Natural killer cell (primary cell): ENCODE measurements around the gene CLPTM1L. TPM values are rescaled to one million over a fixed set of nuclear protein-coding genes. Genes with fewer than 3 reads are reported as not detected.

Experiments used
- ATAC-seq, 3 donors: fragments of 150-1000 bp in 2 of 3; fragments of 200-7000 bp in 1 of 3; cut with Tn5 transposase; 1 replicate in 1 of 3; 2 replicates in 2 of 3; pipeline ENCODE4 v1.10.0; 2021; ENCODE audit warnings: mild to moderate bottlenecking in 2 of 3, moderate library complexity in 2 of 3
- DNase-seq, 2 donors: peaks; one replicate each; pipeline versions ENCODE4 v3.0.0 to v3.0.0-alpha.2; 2013 to 2021; ENCODE audit warnings: mixed read lengths in 1 of 2
- H3K27ac ChIP-seq: one replicate; pipeline ENCODE4 v1.5.1; 2013; ENCODE audit warnings: mild to moderate bottlenecking, low read length
- H3K27me3 ChIP-seq: one replicate; pipeline ENCODE4 v1.6.1; 2013; ENCODE audit warnings: low read length; ENCODE audit not compliant: control insufficient read depth, insufficient read depth
- H3K36me3 ChIP-seq: one replicate; pipeline ENCODE4 v1.6.1; 2013; ENCODE audit warnings: low read length; ENCODE audit not compliant: control insufficient read depth, insufficient read depth
- H3K4me1 ChIP-seq: one replicate; pipeline ENCODE4 v1.6.1; 2013; ENCODE audit warnings: low read length; ENCODE audit not compliant: control insufficient read depth, insufficient read depth
- H3K4me3 ChIP-seq: one replicate; pipeline ENCODE4 v1.5.1; 2013; ENCODE audit warnings: low read length
- H3K9me3 ChIP-seq: one replicate; pipeline ENCODE4 v1.6.1; 2013; ENCODE audit warnings: low read length; ENCODE audit not compliant: control insufficient read depth, insufficient read depth
- H3K27ac Mint-ChIP-seq, 2 donors: one replicate each; pipeline ENCODE4 v1.8.0; 2022; ENCODE audit warnings: mild to moderate bottlenecking in 2 of 2, mixed read lengths in 2 of 2, moderate library complexity in 1 of 2
- H3K27me3 Mint-ChIP-seq, 2 donors: one replicate each; pipeline ENCODE4 v1.8.0; 2022; ENCODE audit warnings: low read depth in 2 of 2, mixed read lengths in 2 of 2
- H3K36me3 Mint-ChIP-seq: one replicate; pipeline ENCODE4 v1.8.0; 2022; ENCODE audit warnings: mixed read lengths
- H3K4me1 Mint-ChIP-seq, 2 donors: one replicate each; pipeline ENCODE4 v1.8.0; 2022; ENCODE audit warnings: mixed read lengths in 2 of 2
- H3K4me3 Mint-ChIP-seq: one replicate; pipeline ENCODE4 v1.8.0; 2022; ENCODE audit warnings: mild to moderate bottlenecking, moderate library complexity, mixed read lengths
- H3K9me3 Mint-ChIP-seq, 2 donors: one replicate each; pipeline ENCODE4 v1.8.0; 2022; ENCODE audit warnings: mixed read lengths in 2 of 2
- WGBS: methylation state at CpG from one replicate; pipeline ENCODE4 v1.1.7; 2013; ENCODE audit warnings: missing lambda C conversion rate; ENCODE audit not compliant: insufficient coverage; 5-methylcytosine and 5-hydroxymethylcytosine counted together
- intact Hi-C: fragments of 100-400 bp; cut with micrococcal nuclease; formaldehyde crosslinking; loops from one replicate; pipeline ENCODE4 v1.14.2; 2022
- total RNA-seq, 4 donors: library from RNA; stranded (reverse); fragments of 120-200 nt in 1 of 4; gene quantifications; one replicate each; pipeline versions ENCODE4 v1.2.3 to v1.2.4, GENCODE V29; 2013 to 2022
- TF ChIP-seq, protein P1 (sequence below): fragments of 200-600 bp; IDR thresholded peaks from one replicate; pipeline ENCODE4 v1.8.0; 2022; ENCODE audit warnings: antibody characterized with exemption

CLPTM1L gene
- total RNA-seq, 3 donors from 2014 or later (not counting 1 experiment from before 2014, with no cell fraction given), result 67.1 to 105 (median 97.5) TPM

DNA sequence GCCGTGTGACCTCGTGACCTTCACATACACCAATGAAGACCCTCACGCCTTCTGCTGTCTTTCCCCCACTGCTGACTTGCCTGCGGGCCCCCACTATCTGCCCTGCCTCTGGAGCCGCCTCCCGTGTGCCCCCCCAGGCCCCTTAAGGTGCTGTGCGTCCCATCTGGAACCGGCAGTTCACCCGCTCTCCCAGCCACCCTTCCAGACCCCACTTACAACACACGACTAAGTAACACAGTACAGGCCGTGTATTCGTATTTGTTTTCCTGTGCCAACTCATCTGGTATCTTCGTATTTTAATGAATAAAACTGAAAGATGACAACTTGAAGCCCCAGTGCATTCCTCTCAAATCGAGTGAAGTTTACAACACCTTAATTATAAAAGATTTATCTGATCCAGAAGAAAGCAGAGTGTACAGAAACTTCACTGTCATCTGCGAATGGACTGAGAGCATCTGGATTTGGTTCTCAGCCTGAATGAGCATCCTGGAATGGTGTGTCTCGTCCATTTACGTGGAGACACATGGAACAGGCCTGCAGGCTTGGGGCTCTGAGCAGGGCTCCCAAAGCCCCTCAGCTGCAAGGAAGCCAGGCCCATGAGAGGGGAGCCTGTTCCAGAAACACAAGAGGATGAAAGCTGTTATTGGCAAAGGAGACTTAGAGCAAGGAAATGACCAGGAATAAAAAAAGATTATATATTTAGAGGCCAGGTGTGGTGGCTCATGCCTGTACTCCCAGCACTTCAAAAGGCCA lies 28.1 kb downstream of the CLPTM1L start:
- ATAC-seq, result no peak
- TF ChIP-seq, protein P1, sequence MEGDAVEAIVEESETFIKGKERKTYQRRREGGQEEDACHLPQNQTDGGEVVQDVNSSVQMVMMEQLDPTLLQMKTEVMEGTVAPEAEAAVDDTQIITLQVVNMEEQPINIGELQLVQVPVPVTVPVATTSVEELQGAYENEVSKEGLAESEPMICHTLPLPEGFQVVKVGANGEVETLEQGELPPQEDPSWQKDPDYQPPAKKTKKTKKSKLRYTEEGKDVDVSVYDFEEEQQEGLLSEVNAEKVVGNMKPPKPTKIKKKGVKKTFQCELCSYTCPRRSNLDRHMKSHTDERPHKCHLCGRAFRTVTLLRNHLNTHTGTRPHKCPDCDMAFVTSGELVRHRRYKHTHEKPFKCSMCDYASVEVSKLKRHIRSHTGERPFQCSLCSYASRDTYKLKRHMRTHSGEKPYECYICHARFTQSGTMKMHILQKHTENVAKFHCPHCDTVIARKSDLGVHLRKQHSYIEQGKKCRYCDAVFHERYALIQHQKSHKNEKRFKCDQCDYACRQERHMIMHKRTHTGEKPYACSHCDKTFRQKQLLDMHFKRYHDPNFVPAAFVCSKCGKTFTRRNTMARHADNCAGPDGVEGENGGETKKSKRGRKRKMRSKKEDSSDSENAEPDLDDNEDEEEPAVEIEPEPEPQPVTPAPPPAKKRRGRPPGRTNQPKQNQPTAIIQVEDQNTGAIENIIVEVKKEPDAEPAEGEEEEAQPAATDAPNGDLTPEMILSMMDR, result no peak
- H3K27me3 ChIP-seq, result peaks cover 2% of the 10 kb centered on the region
- no peak for DNase-seq
- intact Hi-C loops, result no loop called here
- H3K36me3 ChIP-seq, result peaks cover 41% of the 10 kb centered on the region
- peaks cover 0 to 15% of the 10 kb centered on the region in 2 donors for H3K27me3 Mint-ChIP-seq
- no peaks in the 10 kb centered on the region for H3K9me3 ChIP-seq
- no peak overlapping the region for H3K27ac ChIP-seq
- H3K4me3 Mint-ChIP-seq, result peak overlapping the region; percentile 72
- H3K4me1 Mint-ChIP-seq, result peaks cover 43 to 48% of the 10 kb centered on the region in 2 donors
- peaks cover 55% of the 10 kb centered on the region for H3K4me1 ChIP-seq
- peak overlapping the region in 1 of 2 donors; percentile 57 for H3K27ac Mint-ChIP-seq
- 31% methylated on average over 16 of the region's 17 CpGs for whole genome bisulfite sequencing
- no peaks in the 10 kb centered on the region for H3K9me3 Mint-ChIP-seq
- H3K36me3 Mint-ChIP-seq, result peaks cover 15% of the 10 kb centered on the region
- H3K4me3 ChIP-seq, result no peak overlapping the region

DNA sequence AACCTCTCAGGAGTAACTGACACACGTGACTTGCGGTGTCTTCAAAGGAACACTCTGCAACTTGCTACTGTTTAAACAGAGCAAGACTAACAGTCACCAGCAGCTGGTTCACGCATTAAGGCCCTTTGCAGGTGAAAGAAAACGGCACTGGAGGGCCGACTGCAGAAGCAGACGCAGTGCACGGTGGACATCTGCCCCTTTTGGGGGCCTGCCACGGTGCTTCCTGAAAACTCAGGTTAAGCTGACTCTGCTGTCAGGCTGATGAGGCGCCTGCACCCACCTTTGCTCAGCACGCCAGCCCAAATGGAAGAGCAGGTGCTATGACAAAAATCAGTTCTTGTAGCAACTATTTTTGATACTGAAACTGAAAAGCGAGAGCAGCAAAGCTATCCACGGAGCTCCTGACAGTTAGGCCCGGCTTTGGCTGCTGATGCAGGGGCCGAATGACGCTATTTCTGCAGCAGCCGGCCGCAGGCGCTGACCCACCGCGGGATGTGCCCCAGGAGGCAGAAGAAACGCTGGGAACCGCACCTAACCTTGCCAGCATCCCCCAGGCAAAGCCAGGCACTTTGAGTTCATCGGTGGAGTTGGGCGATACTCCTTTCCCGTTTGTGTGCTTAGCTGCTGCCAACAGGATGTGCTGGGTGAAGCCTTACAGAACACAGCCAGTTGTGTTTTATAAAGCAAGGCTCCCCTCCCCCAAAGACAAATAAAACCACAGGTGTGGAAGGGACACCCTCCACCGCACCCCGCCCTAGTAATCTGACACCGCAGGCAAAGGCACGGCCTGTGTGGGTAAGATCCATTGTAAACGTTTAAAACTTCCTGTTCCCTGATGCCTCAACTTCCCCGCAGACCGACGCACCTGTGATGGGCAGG lies 29.0 kb downstream of the CLPTM1L start:
- 7% methylated on average over 33 of the region's 33 CpGs for WGBS
- no peaks in the 10 kb centered on the region for H3K9me3 Mint-ChIP-seq
- Histone ChIP-seq H3K27me3 (peaks cover 2% of the 10 kb centered on the region), H3K9me3 (peaks cover 8% of the 10 kb centered on the region), H3K4me1 (peaks cover 59% of the 10 kb centered on the region), H3K36me3 (peaks cover 33% of the 10 kb centered on the region), H3K27ac (no peak overlapping the region), H3K4me3 (peak overlapping the region; percentile 20)
- peak; percentile 15 to 84 for DNase-seq
- peaks cover 43 to 53% of the 10 kb centered on the region in 2 donors for H3K4me1 Mint-ChIP-seq
- H3K4me3 Mint-ChIP-seq, result peak overlapping the region; percentile 72
- TF ChIP-seq, protein P1, result no peak
- peaks cover 4 to 17% of the 10 kb centered on the region in 2 donors for H3K27me3 Mint-ChIP-seq
- intact Hi-C loops, result no loop called here
- peak overlapping the region in 1 of 2 donors; percentile 57 for H3K27ac Mint-ChIP-seq
- peaks cover 8% of the 10 kb centered on the region for H3K36me3 Mint-ChIP-seq
- peak in 2 of 3 donors; percentile 10 to 28 for ATAC-seq

DNA sequence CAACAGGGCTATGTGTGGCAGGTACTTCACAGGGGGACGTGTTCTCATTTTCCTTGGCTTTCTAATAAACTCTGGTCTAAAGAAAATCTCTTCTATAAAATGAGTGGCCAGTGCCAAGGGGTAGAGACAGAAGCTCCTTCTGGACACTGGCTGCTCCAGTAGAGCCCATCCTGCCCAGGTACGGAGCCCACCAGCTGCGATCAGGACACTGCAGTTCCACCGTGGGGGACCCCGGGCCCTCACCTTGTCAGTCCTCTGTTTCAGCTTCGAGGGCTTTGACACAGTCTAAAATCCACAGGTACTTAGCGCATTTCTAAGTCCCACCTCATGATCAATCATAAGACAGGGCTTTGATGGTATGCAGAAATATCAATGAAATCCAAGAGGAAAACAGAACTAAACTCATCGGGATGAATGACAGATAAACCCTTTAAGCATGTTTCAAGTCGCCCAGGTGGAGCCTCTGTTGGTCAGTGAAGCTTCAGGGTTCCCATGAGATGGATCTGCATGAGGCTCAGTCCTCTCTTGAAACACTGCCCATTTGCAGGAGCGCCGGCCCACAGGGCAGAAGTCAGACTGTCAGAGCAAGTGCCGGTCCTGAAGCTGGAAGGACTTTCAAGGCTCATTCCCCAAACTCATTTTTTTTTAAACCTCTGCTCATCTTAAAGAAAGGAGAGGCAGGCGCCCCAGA lies 29.7 kb downstream of the CLPTM1L start:
- no peak overlapping the region for H3K27ac ChIP-seq
- Mint-ChIP-seq H3K36me3 (peaks cover 16% of the 10 kb centered on the region), H3K4me3 (peak overlapping the region; percentile 72), H3K27ac (no peak overlapping the region), H3K4me1 (peaks cover 43 to 56% of the 10 kb centered on the region in 2 donors), H3K9me3 (peaks cover 3% of the 10 kb centered on the region in 2 donors), H3K27me3 (peaks cover 12 to 25% of the 10 kb centered on the region in 2 donors)
- WGBS, result 72% methylated on average over 12 of the region's 13 CpGs
- DNase-seq (no peak), ATAC-seq (no peak)
- peaks cover 59% of the 10 kb centered on the region for H3K4me1 ChIP-seq
- H3K9me3 ChIP-seq, result peaks cover 15% of the 10 kb centered on the region
- H3K4me3 ChIP-seq, result no peak overlapping the region
- H3K27me3 ChIP-seq, result peaks cover 2% of the 10 kb centered on the region
- TF ChIP-seq, protein P1, result no peak
- H3K36me3 ChIP-seq, result peaks cover 25% of the 10 kb centered on the region
- intact Hi-C loops, result no loop called here
